HG03432 (cell line): ENCODE data around the gene NEDD4.
"Not testable (repeated sequence)": the region's sequence is repeated elsewhere in the genome, so short reads cannot be mapped to it uniquely, and the experiment has no call there.

Experiments
- ATAC-seq: cut with Tn5 transposase; IDR thresholded peaks from one replicate; pipeline ENCODE4 v1.9.1; 2021; ENCODE audit warnings: mild to moderate bottlenecking, moderate library complexity; ENCODE audit not compliant: unreplicated experiment

The NEDD4 gene

GRCh38 chr15:55786341-55786740 lies 207.1 kb downstream of the NEDD4 start:
- ATAC-seq, result no peak

GRCh38 chr15:55785593-55785992 lies 207.8 kb downstream of the NEDD4 start:
- ATAC-seq, result not testable (repeated sequence)

GRCh38 chr15:55784286-55784685 lies 209.1 kb downstream of the NEDD4 start:
- ATAC-seq, result no peak

GRCh38 chr15:55782901-55783300 lies 210.5 kb downstream of the NEDD4 start:
- no peak for ATAC-seq

- ATAC-seq, result no peak
Measured at GRCh38 chr15:55780292-55780691, 213.1 kb downstream of the NEDD4 start.

- no peak for ATAC-seq
Measured at GRCh38 chr15:55778932-55779331, 214.5 kb downstream of the NEDD4 start.
